Middle frontal gyrus (tissue), 1 donor: ENCODE measurements around the gene EMP1.

Experiments used
- DNase-seq: peaks from one replicate; pipeline ENCODE4 v3.0.0-alpha.2; 2015; ENCODE audit warnings: low spot score; ENCODE audit errors: extremely low spot score

EMP1 gene

GRCh38 chr12:13219320-13219719, 22.8 kb downstream of the EMP1 start:
- DNase-seq = no peak

GRCh38 chr12:13220838-13221237, 24.3 kb downstream of the EMP1 start:
- DNase-seq = no peak

- DNase-seq = no peak
Measured at GRCh38 chr12:13222076-13222475, 25.6 kb downstream of the EMP1 start.

GRCh38 chr12:13223179-13223804, 26.8 kb downstream of the EMP1 start:
- DNase-seq = no peak

GRCh38 chr12:13223941-13224340, 27.4 kb downstream of the EMP1 start:
- DNase-seq = no peak

GRCh38 chr12:13227191-13227590, 30.7 kb downstream of the EMP1 start:
- no peak for DNase-seq

GRCh38 chr12:13228579-13228978, 32.1 kb downstream of the EMP1 start:
- DNase-seq = no peak

- no peak for DNase-seq
Measured at GRCh38 chr12:13229504-13229903, 33.0 kb downstream of the EMP1 start.

GRCh38 chr12:13230500-13230899, 34.0 kb downstream of the EMP1 start:
- DNase-seq = no peak

GRCh38 chr12:13233830-13234641, 37.5 kb downstream of the EMP1 start:
- DNase-seq = no peak

- DNase-seq = no peak
Measured at GRCh38 chr12:13238204-13238603, 41.7 kb downstream of the EMP1 start.

- DNase-seq = no peak
Measured at GRCh38 chr12:13241833-13242488, 45.4 kb downstream of the EMP1 start.

- DNase-seq = no peak
Measured at GRCh38 chr12:13242936-13243335, 46.4 kb downstream of the EMP1 start.

- DNase-seq = no peak
Measured at GRCh38 chr12:13243516-13244070, 47.1 kb downstream of the EMP1 start.

- no peak for DNase-seq
Measured at GRCh38 chr12:13247596-13247995, 51.1 kb downstream of the EMP1 start.

GRCh38 chr12:13248964-13249363, 52.4 kb downstream of the EMP1 start:
- DNase-seq = no peak

GRCh38 chr12:13250416-13250815, 53.9 kb downstream of the EMP1 start:
- no peak for DNase-seq

GRCh38 chr12:13251521-13251920, 55.0 kb downstream of the EMP1 start:
- DNase-seq = no peak

GRCh38 chr12:13252024-13252423, 55.5 kb downstream of the EMP1 start:
- no peak for DNase-seq

- no peak for DNase-seq
Measured at GRCh38 chr12:13252616-13253015, 56.1 kb downstream of the EMP1 start.

GRCh38 chr12:13253966-13254760, 57.6 kb downstream of the EMP1 start:
- no peak for DNase-seq
